Stimulated activated CD4-positive, alpha-beta T cell treated with anti-CD3 and anti-CD28 coated beads, Interleukin-12 subunit alpha, Interleukin-12 subunit beta, amount 100 ng/mL, for 48 hours (primary cell): ENCODE measurements around the gene APOA1.

Experiments
- DNase-seq, 3 donors: peaks; one replicate each; pipeline ENCODE4 v3.0.0-alpha.2; 2020; ENCODE audit warnings: low read depth in 2 of 3, low spot score in 1 of 3

Gene APOA1

DNA sequence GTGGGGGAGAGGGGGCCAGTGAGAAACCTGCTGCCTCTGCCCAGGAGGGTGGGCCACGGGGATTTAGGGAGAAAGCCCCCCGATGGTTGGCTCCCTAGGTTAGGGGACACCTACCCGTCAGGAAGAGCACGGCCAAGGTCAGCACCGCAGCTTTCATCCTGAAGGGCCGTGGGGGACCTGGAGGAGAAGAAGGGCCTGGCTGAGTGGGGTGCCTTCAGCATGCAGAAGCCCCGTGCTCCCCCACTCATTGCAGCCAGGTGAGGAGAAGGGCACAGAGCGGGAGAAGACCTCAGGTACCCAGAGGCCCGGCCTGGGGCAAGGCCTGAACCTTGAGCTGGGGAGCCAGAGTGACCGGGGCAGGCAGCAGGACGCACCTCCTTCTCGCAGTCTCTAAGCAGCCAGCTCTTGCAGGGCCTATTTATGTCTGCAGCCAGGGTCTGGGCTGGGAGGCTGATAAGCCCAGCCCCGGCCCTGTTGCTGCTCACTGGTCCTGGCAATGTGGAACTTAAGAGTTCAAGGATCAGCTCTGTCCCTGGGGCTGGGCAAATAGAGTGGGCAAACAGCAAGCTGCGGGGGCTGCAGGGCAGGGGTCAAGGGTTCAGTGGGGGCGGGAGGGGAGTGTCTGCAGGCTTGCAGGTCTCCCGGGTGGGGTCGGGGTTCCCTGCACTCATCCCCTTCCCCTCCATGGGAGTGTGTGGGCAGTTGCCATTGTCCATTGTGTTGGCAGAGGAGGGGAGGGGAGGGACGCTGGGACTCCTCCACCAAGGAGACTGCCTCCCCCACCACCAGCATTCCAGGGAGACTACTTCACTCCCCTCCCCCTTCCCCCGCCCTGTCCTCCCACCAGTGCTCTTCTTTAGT, at the start of gene APOA1:
Gene APOA1 (minus strand): TSS at position 392 of the 861 bp plus-strand sequence. CDS start 235 bp downstream, at position 157.
- DNase-seq = no peak

GRCh38 chr11:116885951-116886655, 48.7 kb upstream of the APOA1 start:
- no peak for DNase-seq

DNA sequence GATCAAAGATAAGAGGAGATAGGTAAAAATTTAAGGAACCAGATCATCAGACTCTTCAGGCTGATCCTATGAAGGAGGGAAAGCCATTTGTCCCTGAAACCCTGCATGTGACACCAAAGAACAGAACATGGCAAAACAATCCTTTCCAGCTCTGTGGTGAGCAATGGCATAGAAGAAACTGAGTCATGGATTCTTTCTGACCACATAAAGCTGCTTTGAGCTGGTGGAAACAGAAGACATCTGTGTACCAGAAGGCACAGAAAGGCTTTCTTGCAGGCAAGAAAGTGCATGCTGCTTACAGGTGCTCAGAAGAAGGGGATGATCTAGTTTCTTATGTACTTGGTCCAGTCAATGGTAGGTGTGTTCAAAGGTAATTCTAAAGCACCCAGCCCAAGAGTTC, 45.0 kb upstream of the APOA1 start:
- DNase-seq = peak in 2 of 3 donors; percentile 1 to 13

DNA sequence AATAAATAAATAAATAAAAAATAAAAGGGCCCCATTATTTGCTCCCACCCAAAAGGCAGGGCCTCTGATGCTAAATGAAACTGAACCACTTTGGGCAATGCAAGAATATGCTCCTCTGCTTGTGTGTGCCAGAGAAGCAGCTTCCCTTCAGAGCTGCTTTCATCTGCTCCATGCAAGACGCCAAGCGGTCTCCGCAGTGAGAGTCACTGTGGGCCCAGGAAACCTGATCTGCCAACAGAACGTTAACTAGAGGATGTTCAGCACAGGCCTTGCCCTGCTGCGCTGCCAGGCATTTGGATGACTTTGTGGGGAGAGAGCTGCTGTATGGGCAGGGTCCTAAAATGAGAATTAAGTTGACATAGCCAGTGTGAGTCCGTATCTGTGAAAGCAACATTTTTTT, 43.7 kb upstream of the APOA1 start:
- no peak for DNase-seq

DNA sequence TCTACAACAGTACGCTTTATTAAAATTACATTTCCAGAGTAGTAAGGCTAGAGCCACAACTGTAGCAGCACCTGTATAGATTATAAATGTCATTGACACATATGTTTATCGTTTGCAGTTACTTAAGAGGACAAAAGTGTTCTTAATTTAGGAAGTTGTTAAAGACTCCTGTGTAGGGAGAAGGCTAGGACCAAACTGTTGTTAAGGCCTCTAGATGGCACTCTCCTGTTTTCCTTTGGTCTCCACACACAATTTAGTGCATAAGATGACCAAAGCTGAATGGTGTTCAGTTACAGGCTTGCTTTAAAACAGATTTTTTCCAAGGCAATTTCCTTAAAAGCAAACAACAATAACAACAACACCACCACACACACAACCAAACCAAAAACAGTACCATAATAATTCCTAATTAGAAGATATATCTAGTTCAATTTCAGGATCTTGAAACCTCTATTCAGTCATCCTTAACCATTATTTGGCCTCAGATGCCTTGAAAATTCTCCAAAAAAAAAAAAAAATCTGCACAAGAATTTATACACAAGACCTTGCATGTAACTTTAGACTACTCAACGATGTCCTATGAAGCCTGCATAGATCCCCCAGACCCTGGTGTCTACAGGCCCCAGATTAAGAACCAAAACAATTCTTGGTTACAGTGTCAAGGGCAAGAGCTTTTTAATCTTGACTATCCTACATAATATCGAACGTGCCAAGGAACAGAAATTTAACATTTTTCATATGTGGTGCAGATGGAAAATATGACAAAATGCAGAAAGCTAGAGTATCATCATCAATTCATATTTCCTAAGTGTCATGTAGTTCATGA, 42.6 kb upstream of the APOA1 start:
- no peak for DNase-seq

DNA sequence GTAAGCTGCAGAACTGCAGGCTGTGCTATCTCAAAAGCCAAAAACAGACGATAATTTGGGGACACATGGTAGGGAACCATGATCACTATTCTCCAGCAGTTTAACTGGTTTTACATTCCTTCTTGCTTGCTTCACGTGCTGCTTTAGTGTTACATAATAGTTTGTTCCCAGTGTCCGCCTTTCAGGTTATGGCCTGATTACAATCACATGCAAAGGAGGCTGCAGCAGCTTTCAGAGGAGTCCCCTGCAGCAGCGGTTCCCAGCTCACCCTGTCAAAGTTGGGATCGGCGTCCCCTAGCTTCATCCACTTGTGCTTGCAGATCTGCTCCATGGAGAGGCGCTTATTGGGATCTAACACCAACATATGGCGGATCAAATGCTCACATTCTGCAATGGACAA, 39.2 kb upstream of the APOA1 start:
- no peak for DNase-seq

DNA sequence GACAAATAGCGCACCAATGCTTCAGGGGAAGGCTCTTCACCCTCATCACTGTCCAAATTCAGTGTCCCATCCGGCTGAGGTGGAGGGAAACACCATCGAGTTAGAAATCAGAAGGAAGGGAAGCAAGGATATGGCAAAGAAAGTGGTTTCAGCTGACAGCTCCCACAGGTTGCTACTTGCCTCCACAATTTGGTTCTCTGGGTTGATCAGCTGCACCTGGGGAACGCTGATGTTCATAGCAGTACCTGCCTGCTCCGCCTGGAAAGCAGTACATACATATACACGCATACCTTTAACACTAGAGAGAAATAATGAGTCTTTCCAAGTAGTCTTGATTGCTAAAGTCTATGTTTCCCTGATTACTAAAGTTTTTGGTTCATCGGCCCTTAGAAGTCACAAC, 37.8 kb upstream of the APOA1 start:
- no peak for DNase-seq

DNA sequence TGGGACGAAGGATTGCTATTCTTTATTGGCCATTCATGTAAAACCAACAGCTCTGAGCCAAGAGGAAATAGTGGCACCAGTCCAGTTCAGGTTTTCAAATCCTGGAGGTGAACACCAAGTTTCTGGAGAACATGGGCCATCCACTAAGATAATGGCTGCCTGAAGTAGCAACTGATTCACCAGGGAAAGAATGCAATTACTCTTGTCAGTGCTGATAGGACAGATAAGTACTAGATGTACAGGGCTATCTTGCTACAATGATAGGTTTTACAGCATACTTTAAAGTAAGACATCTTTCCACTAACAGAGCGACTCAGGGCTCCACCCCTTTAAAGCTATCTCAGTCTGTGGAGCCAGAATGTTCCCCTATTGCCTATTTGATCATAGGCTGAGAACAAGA, 36.8 kb upstream of the APOA1 start:
- no peak for DNase-seq

DNA sequence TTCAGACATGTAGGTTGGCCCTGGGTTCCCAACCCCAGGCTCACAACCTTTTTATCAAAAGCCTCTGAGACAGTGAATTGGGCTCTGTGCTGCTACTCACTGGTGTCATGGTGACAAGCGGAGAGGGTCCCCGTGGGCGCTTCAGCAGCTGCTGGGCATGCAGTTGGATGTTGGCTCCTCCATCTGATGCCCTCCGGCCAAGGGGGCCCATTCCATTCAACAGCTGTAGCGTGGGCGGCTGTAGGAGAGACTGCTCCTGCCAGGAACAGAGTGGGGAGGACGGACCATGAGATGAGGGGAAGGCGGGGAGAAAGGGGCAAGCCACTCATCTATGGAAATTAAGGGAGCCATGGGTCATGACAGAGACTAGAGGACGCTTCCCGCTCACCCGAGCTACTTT, 36.0 kb upstream of the APOA1 start:
- DNase-seq = no peak

GRCh38 chr11:116871248-116871647, 33.8 kb upstream of the APOA1 start:
- no peak for DNase-seq

DNA sequence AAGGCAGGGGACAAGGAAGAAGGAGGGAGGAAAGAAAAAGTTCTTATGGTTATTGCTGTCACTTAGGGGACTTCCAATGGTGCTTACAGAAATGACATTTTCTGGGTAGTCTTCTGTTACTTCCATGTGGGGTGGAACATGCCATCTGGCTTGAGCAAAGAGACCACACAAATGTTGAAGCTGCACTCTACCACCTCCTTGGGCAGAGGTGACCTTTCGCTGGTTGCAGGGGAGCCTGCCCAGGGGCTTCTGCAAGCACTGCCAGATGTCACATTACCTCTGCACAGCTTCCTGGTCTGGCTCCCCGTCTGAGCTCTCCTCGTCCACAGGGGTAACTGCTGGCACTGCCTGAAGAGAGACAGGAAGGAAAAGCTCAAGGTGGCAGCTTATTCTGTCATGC, 32.6 kb upstream of the APOA1 start:
- DNase-seq = no peak

DNA sequence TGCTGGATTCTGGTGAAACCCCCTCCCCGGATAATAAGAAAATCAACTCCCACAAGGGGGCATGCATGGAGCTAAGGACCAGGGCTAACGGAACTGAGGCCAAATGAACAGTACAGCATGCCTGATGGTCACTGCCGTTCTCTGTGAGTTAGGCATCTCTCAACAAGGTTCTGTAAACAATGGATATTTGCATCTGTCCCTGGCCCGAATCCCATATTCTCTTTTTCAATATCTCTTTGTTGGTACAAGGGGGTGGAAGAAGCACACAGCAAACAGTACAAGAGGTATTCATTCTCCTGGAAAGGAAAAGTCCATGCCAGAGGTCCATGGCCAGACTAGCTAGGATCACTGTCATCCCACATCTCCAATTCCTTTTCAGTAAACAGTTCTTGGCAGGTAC, 32.2 kb upstream of the APOA1 start:
- no peak for DNase-seq

GRCh38 chr11:116868066-116868465, 30.6 kb upstream of the APOA1 start:
- DNase-seq = no peak

DNA sequence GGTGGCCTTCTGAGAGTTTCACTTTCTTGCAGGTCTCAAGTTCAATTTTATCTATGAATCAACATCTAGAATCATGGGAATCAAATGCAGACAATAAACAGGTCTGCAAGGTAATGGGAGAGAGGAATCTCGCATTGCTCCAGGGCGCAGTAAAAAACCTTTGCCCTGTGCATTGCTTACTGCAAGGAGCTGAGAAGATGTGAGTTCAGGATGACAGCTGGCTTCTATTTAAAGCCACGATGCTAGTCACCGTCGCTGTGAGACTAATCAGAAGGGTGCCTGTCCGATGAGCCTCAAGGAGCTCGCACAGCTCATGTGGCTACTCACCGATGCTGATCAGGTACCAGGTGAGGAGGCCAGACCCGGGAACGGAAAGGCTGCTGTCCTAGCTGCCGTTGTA, 30.2 kb upstream of the APOA1 start:
- no peak for DNase-seq

DNA sequence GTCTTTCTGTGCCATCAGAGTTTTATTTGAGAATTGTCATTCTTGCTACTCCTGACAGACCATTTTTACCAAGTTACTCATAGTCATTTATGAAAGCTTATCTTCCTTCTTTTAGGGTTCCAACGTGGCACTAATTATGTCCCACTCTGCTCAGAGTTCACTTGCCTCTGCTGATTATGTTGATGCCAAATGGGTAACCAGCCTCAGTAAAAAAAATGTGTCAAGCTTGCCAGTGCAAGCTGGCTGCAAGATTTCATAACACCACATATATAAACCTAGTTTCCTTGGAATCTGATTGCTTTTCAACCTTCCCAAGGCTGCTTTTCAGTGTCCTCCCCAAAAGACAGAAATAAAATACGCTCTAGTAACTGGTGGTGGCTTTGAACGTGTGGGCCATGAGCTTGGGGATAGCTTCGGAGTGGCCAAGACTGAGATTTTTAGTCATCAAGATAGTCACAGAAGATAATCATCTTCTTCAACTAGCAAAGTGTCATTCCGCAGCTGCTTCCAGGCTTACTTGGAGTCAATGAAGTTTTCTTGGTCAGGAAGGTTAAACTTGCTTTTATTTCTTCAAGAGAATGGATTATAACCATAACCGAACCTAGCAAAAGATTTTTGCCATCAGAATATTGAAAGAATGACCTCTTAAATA, 29.5 kb upstream of the APOA1 start:
- DNase-seq = no peak

DNA sequence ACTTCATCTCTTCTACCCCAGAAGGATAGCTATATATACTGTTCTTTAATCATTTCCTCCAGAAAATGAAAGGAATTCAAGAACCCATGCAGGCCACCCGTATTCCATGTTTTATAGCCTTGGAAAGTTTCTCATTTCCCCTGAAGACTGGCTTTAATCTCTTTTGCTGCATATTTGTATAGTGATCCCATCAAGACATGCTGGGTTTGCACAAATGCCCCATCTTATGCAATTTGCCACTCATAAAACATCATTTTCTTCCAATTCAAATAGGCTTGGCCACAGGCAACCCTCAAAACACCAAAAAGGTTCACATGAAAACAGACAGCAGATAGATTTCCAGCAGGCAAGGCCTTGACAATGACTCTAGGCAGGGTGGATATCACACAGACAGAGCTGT, 28.3 kb upstream of the APOA1 start:
- no peak for DNase-seq

DNA sequence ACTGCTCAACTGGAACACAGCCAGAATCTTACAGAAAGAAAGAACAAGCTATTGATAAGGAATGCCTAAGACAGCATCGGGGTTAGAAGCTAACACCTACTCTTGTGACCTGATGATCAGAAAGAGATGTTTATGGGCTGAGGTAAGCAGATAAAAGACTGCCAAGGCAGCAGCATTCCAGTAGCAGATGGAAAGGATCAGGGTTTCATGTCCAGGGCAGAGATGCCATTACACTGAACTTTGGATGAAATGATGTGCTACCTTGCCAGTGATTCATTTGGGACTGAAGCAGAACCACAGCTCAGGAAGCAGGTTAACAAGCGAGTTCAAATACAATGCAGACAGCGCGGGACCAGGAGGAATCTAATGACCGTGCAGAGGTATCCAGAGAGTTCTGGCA, 27.1 kb upstream of the APOA1 start:
- no peak for DNase-seq

DNA sequence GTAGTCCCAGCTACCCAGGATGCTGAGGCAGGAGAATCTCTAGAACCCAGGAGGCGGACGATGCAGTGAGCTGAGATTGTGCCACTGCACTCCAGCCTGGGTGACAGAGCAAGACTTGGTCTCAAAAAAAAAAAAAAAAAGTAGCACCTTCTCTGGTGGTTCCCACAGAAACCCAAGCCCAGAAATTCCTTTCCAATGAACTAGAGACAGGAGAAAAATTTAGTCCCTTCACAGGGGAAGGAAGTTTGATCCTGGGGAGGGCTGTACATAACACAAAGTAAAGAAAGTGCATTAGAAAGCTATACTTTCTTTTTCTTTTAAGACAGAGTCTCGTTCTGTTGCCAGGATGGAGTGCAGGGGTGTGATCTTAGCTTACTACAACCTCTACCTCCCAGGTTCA, 25.5 kb upstream of the APOA1 start:
- DNase-seq = no peak

GRCh38 chr11:116862185-116862584, 24.8 kb upstream of the APOA1 start:
- DNase-seq = no peak

DNA sequence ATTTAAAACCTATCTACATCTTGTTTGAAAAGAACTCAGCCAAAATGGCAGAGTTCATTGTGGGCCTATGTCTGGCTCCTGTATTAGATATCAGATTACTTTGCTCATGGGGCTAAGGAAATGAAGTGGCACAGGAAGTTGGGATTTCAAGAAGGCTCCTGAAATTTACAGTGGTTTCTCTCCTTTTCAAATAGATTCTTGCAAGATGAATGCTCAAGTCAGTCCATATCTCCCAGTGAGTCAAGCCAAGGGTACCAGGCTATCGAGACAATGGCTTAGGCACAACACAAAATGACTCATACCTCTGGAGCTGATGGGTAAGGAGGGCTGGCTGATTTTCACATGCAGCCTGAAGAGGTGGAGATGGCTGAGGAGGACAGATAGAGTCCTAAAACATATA, 24.1 kb upstream of the APOA1 start:
- DNase-seq = no peak

DNA sequence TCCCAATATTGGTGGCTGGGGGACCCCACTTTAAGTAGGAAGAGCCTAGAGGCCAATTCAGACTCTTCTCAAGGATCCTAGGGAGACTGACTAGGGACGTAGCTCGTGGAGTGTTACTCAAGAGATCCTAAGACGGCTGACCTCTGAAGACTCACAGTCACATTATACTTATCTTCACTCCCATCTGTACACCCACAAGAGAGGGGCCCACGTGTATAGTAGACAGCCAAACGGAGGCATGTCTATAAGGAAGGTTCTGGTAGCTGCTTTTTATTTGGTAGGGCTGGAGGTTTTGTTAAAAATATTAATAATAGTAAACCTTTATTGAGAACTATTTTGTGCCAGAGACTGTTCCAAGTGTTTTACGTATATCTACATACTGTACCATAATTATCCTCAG, 22.9 kb upstream of the APOA1 start:
- no peak for DNase-seq
